ENCODE results near the gene TTC8. TPM values are rescaled to one million over a fixed set of nuclear protein-coding genes. Genes with fewer than 3 reads are reported as not detected.
A peak's percentile ranks its signal among the peaks of the same experiment; 100 is the strongest.

Gene TTC8
- total RNA-seq, 1 donor from 2014 or later: 8.9 TPM

GRCh38 chr14:88790501-88791251 lies 33.8 kb upstream of the TTC8 start:
- no peak for DNase-seq
- H3K4me1 ChIP-seq: peaks cover 18% of the 10 kb centered on the region
- TF ChIP-seq CTCF (IDR thresholded peaks at IDR 0.05; ENCODE audit: borderline replicate concordance): no peak
- intact Hi-C loops (cut with micrococcal nuclease): no loop called here
- no peaks in the 10 kb centered on the region for H3K36me3 ChIP-seq
- H3K27me3 ChIP-seq (ENCODE audit: low read depth): peaks cover 33% of the 10 kb centered on the region
- no peak overlapping the region for H3K27ac ChIP-seq (replicated peaks)
- H3K4me3 ChIP-seq: no peak overlapping the region
- H3K9me3 ChIP-seq (replicated peaks): no peaks in the 10 kb centered on the region

GRCh38 chr14:88791252-88791621 lies 33.2 kb upstream of the TTC8 start:
- H3K4me1 ChIP-seq: peaks cover 18% of the 10 kb centered on the region

DNA sequence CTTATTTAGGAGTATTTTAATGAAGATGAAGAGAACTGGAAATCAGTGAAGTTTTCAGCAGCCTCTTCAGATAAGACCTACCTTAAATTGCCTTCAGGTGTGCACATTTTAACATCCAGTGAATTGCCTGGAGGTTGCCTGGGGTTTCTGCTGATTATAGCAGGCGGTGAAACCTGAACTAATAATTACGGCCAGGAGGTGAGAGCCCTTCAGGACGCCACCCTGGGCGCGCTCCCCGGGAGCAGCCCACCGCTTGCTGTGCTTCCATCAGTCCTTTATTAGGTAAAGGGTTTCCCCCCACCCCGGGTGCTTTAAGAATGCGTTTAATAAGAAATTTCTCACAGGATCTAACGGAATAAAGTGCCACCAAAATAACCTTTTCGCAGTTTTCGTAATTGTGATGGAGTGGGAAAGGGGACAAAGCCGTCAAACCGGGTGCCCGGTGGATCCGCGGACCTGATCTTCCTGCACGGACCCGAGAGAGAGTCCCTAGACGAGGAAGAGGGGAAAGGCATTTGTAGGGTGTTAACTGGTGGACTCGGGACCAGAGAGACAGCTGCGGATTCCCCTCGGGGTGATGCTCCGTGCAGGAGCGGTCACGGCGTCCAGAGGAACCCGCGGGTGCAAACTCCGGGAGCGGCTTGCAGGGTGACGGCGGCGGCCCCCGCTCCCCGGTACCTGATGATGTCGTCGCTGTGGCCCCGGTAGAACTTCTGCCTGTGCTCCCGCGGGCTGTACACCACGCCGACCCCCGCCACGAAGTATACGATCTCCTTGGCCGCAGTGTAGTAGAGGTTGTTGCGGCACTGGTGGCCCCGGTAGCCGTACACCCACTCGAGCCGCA lies 32.6 kb upstream of the TTC8 start:
- Histone ChIP-seq H3K27ac (replicated peaks) (peak overlapping the region; percentile 26), H3K27me3 (ENCODE audit: low read depth) (peaks cover 21% of the 10 kb centered on the region), H3K4me3 (peak overlapping the region; percentile 75), H3K9me3 (replicated peaks) (no peaks in the 10 kb centered on the region), H3K36me3 (no peaks in the 10 kb centered on the region), H3K4me1 (peaks cover 18% of the 10 kb centered on the region)
- DNase-seq: no peak
- TF ChIP-seq CTCF (IDR thresholded peaks at IDR 0.05; ENCODE audit: borderline replicate concordance): no peak
- intact Hi-C loops (cut with micrococcal nuclease): no loop called here

More at GRCh38 chr14:88791252-88791621, 33.2 kb upstream of the TTC8 start:
- no peak overlapping the region for H3K4me3 ChIP-seq
- H3K27ac ChIP-seq (replicated peaks): no peak overlapping the region
- no peaks in the 10 kb centered on the region for H3K9me3 ChIP-seq (replicated peaks)
- TF ChIP-seq CTCF (IDR thresholded peaks at IDR 0.05; ENCODE audit: borderline replicate concordance): no peak
- no peaks in the 10 kb centered on the region for H3K36me3 ChIP-seq
- intact Hi-C loops (cut with micrococcal nuclease): no loop called here
- no peak for DNase-seq
- peaks cover 27% of the 10 kb centered on the region for H3K27me3 ChIP-seq (ENCODE audit: low read depth)

GRCh38 chr14:88792473-88793258 lies 31.8 kb upstream of the TTC8 start, which contains the start of gene EML5:
EML5 (minus strand) TSS chr14:88792953; CDS start chr14:88792503, 450 bp downstream.
- peak within 1 kb of the TSS; percentile 75 for H3K4me3 ChIP-seq
- H3K9me3 ChIP-seq (replicated peaks): no peaks in the 10 kb centered on the region
- H3K27me3 ChIP-seq (ENCODE audit: low read depth): peaks cover 15% of the 10 kb centered on the region
- H3K27ac ChIP-seq (replicated peaks): peak within 1 kb of the TSS; percentile 26
- H3K4me1 ChIP-seq: peaks cover 18% of the 10 kb centered on the region
- DNase-seq: peak; percentile 78
- TF ChIP-seq CTCF (IDR thresholded peaks at IDR 0.05; ENCODE audit: borderline replicate concordance): peak; percentile 52
- no peaks in the 10 kb centered on the region for H3K36me3 ChIP-seq
- intact Hi-C loops (cut with micrococcal nuclease): no loop called here

- no peak for TF ChIP-seq CTCF (IDR thresholded peaks at IDR 0.05; ENCODE audit: borderline replicate concordance)
- intact Hi-C loops (cut with micrococcal nuclease): no loop called here
- Histone ChIP-seq H3K36me3 (no peaks in the 10 kb centered on the region), H3K27me3 (ENCODE audit: low read depth) (peaks cover 11% of the 10 kb centered on the region), H3K9me3 (replicated peaks) (no peaks in the 10 kb centered on the region), H3K4me1 (peaks cover 18% of the 10 kb centered on the region), H3K4me3 (peak overlapping the region; percentile 75), H3K27ac (replicated peaks) (peak overlapping the region; percentile 26)
- DNase-seq: no peak
These were observed 31.2 kb upstream of the TTC8 start for GRCh38 chr14:88793259-88793625.

Measured in left ventricle myocardium inferior (tissue), 1 donor.